Uterus (tissue), 2 donors: ENCODE measurements around the gene RRBP1.

Experiments
- CTCF ChIP-seq, 4 experiments: fragments of 200-600 bp in 2 of 4; fragments of 450-650 bp in 2 of 4; sonication (generic) in 2 of 4; IDR thresholded peaks; one replicate each; pipeline ENCODE4 v1.5.1; 2016 to 2019; ENCODE audit warnings: antibody characterized with exemption in 4 of 4, mild to moderate bottlenecking in 2 of 4, moderate library complexity in 1 of 4
- POLR2A ChIP-seq, 2 donors: fragments of 450-650 bp; IDR thresholded peaks; one replicate each; pipeline ENCODE4 v1.6.1; 2016; ENCODE audit warnings: antibody characterized with exemption in 2 of 2, mild to moderate bottlenecking in 1 of 2, moderate library complexity in 1 of 2

GRCh38 chr20:17664025-17664633 lies 17.9 kb downstream of the RRBP1 start:
- no peak for TF ChIP-seq POLR2A (IDR thresholded peaks at IDR 0.05)
- no peak for TF ChIP-seq CTCF (IDR thresholded peaks at IDR 0.05)
